Epithelial cell of proximal tubule (primary cell): ENCODE measurements around the gene DEDD. TPM values are rescaled to one million over a fixed set of nuclear protein-coding genes. Genes with fewer than 3 reads are reported as not detected.
A peak's percentile ranks its signal among the peaks of the same experiment; 100 is the strongest.

Source experiments
- DNase-seq: peaks from one replicate; pipeline ENCODE4 v3.0.0-alpha.2; 2011; ENCODE audit warnings: low read depth
- H3K4me3 ChIP-seq: 2 replicates; pipeline ENCODE4 v1.5.1; 2011; ENCODE audit warnings: low read depth, mild to moderate bottlenecking, low read length
- CTCF ChIP-seq: conservative IDR thresholded peaks from 2 replicates; pipeline ENCODE4 v1.5.1; 2012; ENCODE audit warnings: low read depth, mild to moderate bottlenecking, low read length
- total RNA-seq: library from RNA; depleted of rRNA; stranded (reverse); fragments of >200 nt; gene quantifications from 2 replicates; pipeline ENCODE4 v1.2.3, GENCODE V29; 2015

DEDD gene, protein sequence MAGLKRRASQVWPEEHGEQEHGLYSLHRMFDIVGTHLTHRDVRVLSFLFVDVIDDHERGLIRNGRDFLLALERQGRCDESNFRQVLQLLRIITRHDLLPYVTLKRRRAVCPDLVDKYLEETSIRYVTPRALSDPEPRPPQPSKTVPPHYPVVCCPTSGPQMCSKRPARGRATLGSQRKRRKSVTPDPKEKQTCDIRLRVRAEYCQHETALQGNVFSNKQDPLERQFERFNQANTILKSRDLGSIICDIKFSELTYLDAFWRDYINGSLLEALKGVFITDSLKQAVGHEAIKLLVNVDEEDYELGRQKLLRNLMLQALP
- 22.8 and 24.7 TPM in 2 replicates for total RNA-seq

GRCh38 chr1:161132410-161133219 lies at the start of gene DEDD:
Gene DEDD (minus strand): TSS chr1:161132667. CDS start chr1:161124462, 8,205 bp downstream.
- TF ChIP-seq CTCF, result no peak
- peak within 1 kb of the TSS; percentile 95 for H3K4me3 ChIP-seq
- DNase-seq, result peak; percentile 84

- DNase-seq, result no peak
- H3K4me3 ChIP-seq, result no peak overlapping the region
- TF ChIP-seq CTCF, result no peak
Observed at GRCh38 chr1:161182214-161182613, 49.7 kb upstream of the DEDD start.

DNA sequence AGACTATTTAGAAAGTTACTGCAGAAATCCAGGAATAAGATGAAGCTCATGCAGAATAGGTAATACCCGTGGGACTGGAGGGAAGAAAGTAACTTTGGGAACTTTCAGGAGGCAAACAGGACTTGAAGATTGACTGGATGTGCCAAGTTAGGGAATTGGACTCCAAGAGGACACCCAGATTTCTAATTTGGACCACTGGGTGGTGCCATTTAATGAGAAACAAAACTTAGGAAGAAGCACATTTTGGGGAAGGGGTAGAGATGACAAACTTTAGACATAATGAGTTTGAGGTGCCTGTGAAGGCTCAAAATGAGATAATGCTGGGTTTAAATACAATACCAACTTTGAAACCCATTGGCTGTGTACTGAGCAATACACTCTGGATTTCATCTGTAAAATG lies 48.2 kb upstream of the DEDD start:
- TF ChIP-seq CTCF, result peak; percentile 45
- no peak overlapping the region for H3K4me3 ChIP-seq
- no peak for DNase-seq

DNA sequence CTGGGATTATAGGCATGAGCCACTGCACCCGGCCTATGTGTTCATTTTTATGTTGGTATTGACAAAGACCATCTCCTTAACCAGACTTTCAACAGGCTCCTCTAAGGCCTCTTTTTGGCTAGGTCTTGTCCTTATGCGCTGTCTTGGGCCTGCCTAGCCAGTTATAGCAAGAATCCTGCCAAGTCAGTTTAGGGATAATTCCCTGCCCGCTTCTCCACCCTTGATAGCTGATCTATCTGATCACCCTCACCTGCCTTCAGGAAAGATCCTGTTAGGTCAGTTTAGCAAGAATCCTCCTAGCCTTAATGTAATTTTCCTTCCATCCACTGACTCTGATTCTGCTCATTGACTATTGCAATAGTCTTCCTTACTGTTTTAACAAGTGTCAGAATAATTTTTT lies 47.2 kb upstream of the DEDD start:
- DNase-seq, result no peak
- no peak for TF ChIP-seq CTCF
- H3K4me3 ChIP-seq, result no peak overlapping the region

GRCh38 chr1:161177936-161178244 lies 45.4 kb upstream of the DEDD start:
- DNase-seq, result no peak
- TF ChIP-seq CTCF, result no peak
- H3K4me3 ChIP-seq, result peak overlapping the region; percentile 73

- peak within 1 kb of the TSS; percentile 73 for H3K4me3 ChIP-seq
- no peak for DNase-seq
- peak; percentile 17 for TF ChIP-seq CTCF
Observed at GRCh38 chr1:161177112-161177935, 44.9 kb upstream of the DEDD start, which contains the start of gene B4GALT3. Gene B4GALT3 (minus strand): TSS chr1:161177507. CDS start chr1:161176060, 1,447 bp downstream.
